Endometrial microvascular endothelial cells (primary cell): ENCODE data around the gene NGLY1. TPM values are rescaled to one million over a fixed set of nuclear protein-coding genes. Genes with fewer than 3 reads are reported as not detected.

Experiments used
- in situ Hi-C: cut with HindIII; loops from 2 replicates; pipeline ENCODE4 v1.10.0; 2017; ENCODE audit warnings: low sequenced_read_pairs, low pct_unique_long_range_greater_than_20kb; ENCODE audit errors: inconsistent ontology term
- total RNA-seq: library from RNA; depleted of rRNA; stranded (reverse); fragments of >200 nt; gene quantifications from one replicate; pipeline ENCODE4 v1.2.3, GENCODE V29; 2015; ENCODE audit errors: inconsistent ontology term

NGLY1 gene
- total RNA-seq, 1 donor from 2014 or later, result 36.7 TPM

- in situ Hi-C loops, result no loop called here
Observed at GRCh38 chr3:25785826-25786225, 2.6 kb upstream of the NGLY1 start.

GRCh38 chr3:25784971-25785370 lies 1.7 kb upstream of the NGLY1 start:
- in situ Hi-C loops, result no loop called here

GRCh38 chr3:25783661-25784512 lies 644 bp upstream of the NGLY1 start:
- in situ Hi-C loops, result no loop called here

- in situ Hi-C loops, result no loop called here
Observed at GRCh38 chr3:25782636-25782937, 656 bp downstream of the NGLY1 start.

GRCh38 chr3:25781758-25782594 lies 1.3 kb downstream of the NGLY1 start:
- in situ Hi-C loops, result no loop called here

GRCh38 chr3:25781145-25781757 lies 2.0 kb downstream of the NGLY1 start:
- in situ Hi-C loops, result no loop called here

- in situ Hi-C loops, result no loop called here
Observed at GRCh38 chr3:25780618-25781017, 2.6 kb downstream of the NGLY1 start.

- in situ Hi-C loops, result no loop called here
Observed at GRCh38 chr3:25775936-25776335, 7.3 kb downstream of the NGLY1 start.

GRCh38 chr3:25768851-25769250 lies 14.4 kb downstream of the NGLY1 start:
- in situ Hi-C loops, result no loop called here

GRCh38 chr3:25751725-25752124 lies 31.5 kb downstream of the NGLY1 start:
- in situ Hi-C loops, result no loop called here

- in situ Hi-C loops, result no loop called here
Observed at GRCh38 chr3:25751048-25751447, 32.2 kb downstream of the NGLY1 start.

- in situ Hi-C loops, result loop anchor here (10.0 kb wide), 1 partner anchor 84 kb away; the partner anchor contains the start of gene TOP2B
Observed at GRCh38 chr3:25749031-25749581, 34.1 kb downstream of the NGLY1 start.

- in situ Hi-C loops, result loop anchor here (10.0 kb wide), 1 partner anchor 83 kb away; the partner anchor contains the start of gene TOP2B
Observed at GRCh38 chr3:25748189-25748588, 35.1 kb downstream of the NGLY1 start.

GRCh38 chr3:25747033-25747432 lies 36.2 kb downstream of the NGLY1 start:
- in situ Hi-C loops, result loop anchor here (10.0 kb wide), 1 partner anchor 82 kb away; the partner anchor contains the start of gene TOP2B

- in situ Hi-C loops, result loop anchor here (10.0 kb wide), 1 partner anchor 80 kb away; the partner anchor contains the start of gene TOP2B
Observed at GRCh38 chr3:25744470-25744869, 38.8 kb downstream of the NGLY1 start.

- in situ Hi-C loops, result no loop called here
Observed at GRCh38 chr3:25728101-25728500, 55.1 kb downstream of the NGLY1 start.

- in situ Hi-C loops, result no loop called here
Observed at GRCh38 chr3:25727316-25727715, 55.9 kb downstream of the NGLY1 start.

- in situ Hi-C loops, result no loop called here
Observed at GRCh38 chr3:25725810-25726209, 57.4 kb downstream of the NGLY1 start.

GRCh38 chr3:25724948-25725645 lies 58.1 kb downstream of the NGLY1 start:
- in situ Hi-C loops, result no loop called here
